GM21619 (cell line): ENCODE results near the gene RGL3.
"Not testable (repeated sequence)": the region's sequence is repeated elsewhere in the genome, so short reads cannot be mapped to it uniquely, and the experiment has no call there.

ENCODE experiments used
- ATAC-seq: cut with Tn5 transposase; IDR thresholded peaks from one replicate; pipeline ENCODE4 v1.9.1; 2021; ENCODE audit not compliant: unreplicated experiment

RGL3 gene

GRCh38 chr19:11420429-11421370, 1.6 kb upstream of the RGL3 start:
- ATAC-seq, result no peak

- ATAC-seq, result no peak
Measured at GRCh38 chr19:11418094-11418548, 993 bp downstream of the RGL3 start.

- ATAC-seq, result no peak
Measured at GRCh38 chr19:11416346-11417052, 2.6 kb downstream of the RGL3 start.

GRCh38 chr19:11414544-11414943, 4.6 kb downstream of the RGL3 start:
- no peak for ATAC-seq

- ATAC-seq, result no peak
Measured at GRCh38 chr19:11410682-11411081, 8.4 kb downstream of the RGL3 start.

GRCh38 chr19:11408591-11408990, 10.5 kb downstream of the RGL3 start:
- no peak for ATAC-seq

GRCh38 chr19:11406703-11407236, 12.3 kb downstream of the RGL3 start:
- not testable (repeated sequence) for ATAC-seq

GRCh38 chr19:11405846-11406643, 13.1 kb downstream of the RGL3 start:
- ATAC-seq, result no peak

- no peak for ATAC-seq
Measured at GRCh38 chr19:11404588-11405222, 14.4 kb downstream of the RGL3 start.

GRCh38 chr19:11401808-11402543, 17.1 kb downstream of the RGL3 start:
- no peak for ATAC-seq

GRCh38 chr19:11400798-11401197, 18.3 kb downstream of the RGL3 start:
- no peak for ATAC-seq

- ATAC-seq, result no peak
Measured at GRCh38 chr19:11399667-11400066, 19.4 kb downstream of the RGL3 start.

- no peak for ATAC-seq
Measured at GRCh38 chr19:11397089-11397610, 22.0 kb downstream of the RGL3 start.

- no peak for ATAC-seq
Measured at GRCh38 chr19:11390933-11391680, 28.0 kb downstream of the RGL3 start.

GRCh38 chr19:11390359-11390758, 28.8 kb downstream of the RGL3 start:
- ATAC-seq, result no peak

GRCh38 chr19:11387162-11388034, 31.7 kb downstream of the RGL3 start:
- ATAC-seq, result no peak

- no peak for ATAC-seq
Measured at GRCh38 chr19:11384778-11385129, 34.4 kb downstream of the RGL3 start.

- ATAC-seq, result no peak
Measured at GRCh38 chr19:11383706-11384048, 35.4 kb downstream of the RGL3 start.
